Stomach (tissue), 9 donors: ENCODE results near the gene GPBP1L1. TPM values are rescaled to one million over a fixed set of nuclear protein-coding genes. Genes with fewer than 3 reads are reported as not detected.
"Not testable (repeated sequence)": the region's sequence is repeated elsewhere in the genome, so short reads cannot be mapped to it uniquely, and the experiment has no call there.

Experiments used
- DNase-seq, 2 donors: peaks; one replicate each; pipeline versions ENCODE4 v3.0.0 to v3.0.0-alpha.2; 2013 to 2019
- H3K27ac ChIP-seq, 5 donors: fragments of 200-600 bp in 4 of 5; sonication (generic) in 4 of 5; one replicate each; pipeline ENCODE4 v1.5.1; 2013 to 2019; ENCODE audit warnings: mild to moderate bottlenecking in 1 of 5, moderate library complexity in 1 of 5
- H3K27me3 ChIP-seq, 3 donors: fragments of 200-600 bp; sonication (generic); one replicate each; pipeline ENCODE4 v1.5.1; 2017 to 2019; ENCODE audit warnings: mixed run types in 1 of 3
- H3K36me3 ChIP-seq, 4 donors: fragments of 200-600 bp; sonication (generic); 1 replicate in 3 of 4; 2 replicates in 1 of 4; pipeline ENCODE4 v1.5.1; 2016 to 2019
- H3K4me1 ChIP-seq, 4 donors: fragments of 200-600 bp; sonication (generic); one replicate each; pipeline ENCODE4 v1.5.1; 2016 to 2019
- H3K4me3 ChIP-seq, 4 donors: fragments of 200-600 bp; sonication (generic) in 3 of 4; one replicate each; pipeline ENCODE4 v1.5.1; 2016 to 2019; ENCODE audit warnings: mild to moderate bottlenecking in 1 of 4
- H3K9me3 ChIP-seq, 4 donors: fragments of 200-600 bp; sonication (generic); one replicate each; pipeline ENCODE4 v1.5.1; 2016 to 2019
- CTCF ChIP-seq, 7 experiments: fragments of 450-650 bp in 4 of 7; fragments of 200-600 bp in 3 of 7; sonication (generic) in 3 of 7; IDR thresholded peaks; one replicate each; pipeline ENCODE4 v1.5.1; 2016 to 2019; ENCODE audit warnings: antibody characterized with exemption in 7 of 7, control low read depth in 2 of 7, mild to moderate bottlenecking in 1 of 7
- EP300 ChIP-seq: sonication (generic); formaldehyde crosslinking; IDR thresholded peaks from one replicate; pipeline ENCODE4 v1.6.1; 2017; ENCODE audit warnings: antibody characterized with exemption
- POLR2A ChIP-seq, 4 donors: fragments of 450-650 bp; IDR thresholded peaks; one replicate each; pipeline ENCODE4 v1.6.1; 2016; ENCODE audit warnings: antibody characterized with exemption in 4 of 4, control low read depth in 2 of 4, mild to moderate bottlenecking in 1 of 4, moderate library complexity in 1 of 4
- POLR2AphosphoS5 ChIP-seq, 3 donors: sonication (generic); formaldehyde crosslinking; IDR thresholded peaks; one replicate each; pipeline ENCODE4 v1.6.1; 2016; ENCODE audit warnings: antibody characterized with exemption in 3 of 3
- WGBS, 5 donors: extraction: QIAGEN DNeasy Blood & Tissue Kit in 3 of 5; methylation state at CpG; one replicate each; pipeline versions ENCODE4 v1.1.5 to v1.1.7; 2013 to 2018; 5-methylcytosine and 5-hydroxymethylcytosine counted together
- intact Hi-C: fragments of 100-400 bp; cut with DNase I; formaldehyde crosslinking; loops from one replicate; pipeline ENCODE4 v1.15.1; 2023; ENCODE audit warnings: low total_unique reads
- polyA plus RNA-seq, 3 donors: library from polyadenylated mRNA; stranded (reverse); fragments of 200-250 nt; gene quantifications; one replicate each; pipeline ENCODE4 v1.2.3, GENCODE V29; 2013
- total RNA-seq, 5 donors: library from RNA; depleted of rRNA; stranded (reverse); fragments of >200 nt; gene quantifications; one replicate each; pipeline versions ENCODE4 v1.1.0 to v1.2.3, GENCODE V29; 2014 to 2016
- donor health status: healthy with polysubstance abuse.
- donor health status: Bipolar disorder and iron deficiency.
- donor health status: healthy.

Gene GPBP1L1
- total and polyA plus RNA-seq, 8 donors = 40.1 to 346 (median 103) TPM

DNA sequence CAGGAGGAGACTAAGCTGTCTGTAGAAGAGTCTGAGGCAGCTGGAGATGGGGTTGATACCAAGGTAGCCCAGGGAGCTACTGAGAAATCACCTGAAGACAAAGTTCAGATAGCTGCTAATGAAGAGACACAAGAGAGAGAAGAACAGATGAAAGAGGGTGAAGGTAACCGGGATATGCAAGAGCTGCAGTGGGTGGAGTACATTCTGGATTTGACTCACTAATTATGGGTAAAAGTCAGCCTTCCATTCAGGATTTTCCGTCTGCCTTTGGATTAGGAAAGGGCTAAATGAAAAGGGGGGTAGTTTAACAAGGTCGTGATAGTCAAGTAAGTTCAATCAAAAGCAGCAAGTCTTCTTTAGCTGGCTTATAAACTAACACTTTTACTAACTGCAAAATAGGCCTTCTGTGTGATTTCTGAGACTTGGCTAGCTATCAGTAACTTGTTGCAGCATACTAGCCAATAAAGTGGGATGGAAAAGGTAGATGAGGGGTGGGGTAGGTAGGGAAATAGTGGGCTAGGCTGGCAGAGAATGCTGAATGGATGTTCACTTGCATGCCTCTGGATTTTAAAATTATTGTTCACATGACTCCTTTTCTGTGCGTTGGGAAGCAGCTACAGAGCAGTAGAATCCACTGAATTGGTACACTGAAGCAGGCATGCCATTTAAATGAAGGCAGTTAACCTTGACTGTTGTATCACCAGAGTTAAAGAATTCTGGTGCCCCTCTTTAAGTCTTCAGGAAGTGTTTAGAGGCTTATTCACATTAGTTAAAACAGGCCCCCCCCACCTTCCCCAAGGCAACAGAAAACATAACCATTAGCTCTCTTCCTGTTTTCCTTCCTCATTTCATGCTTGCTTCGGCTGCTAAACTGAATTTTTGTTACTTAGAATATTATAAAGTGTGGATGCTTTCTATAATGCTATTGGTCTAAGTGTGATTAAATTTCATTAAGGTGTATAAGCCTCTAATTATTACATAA lies 77.9 kb downstream of the GPBP1L1 start:
- Histone ChIP-seq H3K27me3 (no peaks in the 10 kb centered on the region), H3K27ac (peak overlapping the region in 2 of 5 donors; percentile 27 to 45), H3K4me1 (peaks cover 0 to 11% (median 0%) of the 10 kb centered on the region in 4 donors), H3K9me3 (no peaks in the 10 kb centered on the region), H3K36me3 (peaks cover 10 to 87% (median 81%) of the 10 kb centered on the region in 4 donors), H3K4me3 (no peak overlapping the region)
- 79 to 90% (median 82%) methylated on average over 5 of the region's 5 CpGs for WGBS, 5 donors
- TF ChIP-seq EP300 (no peak), POLR2A (IDR thresholded peaks at IDR 0.05) (no peak), CTCF (IDR thresholded peaks at IDR 0.05) (no peak), POLR2AphosphoS5 (IDR thresholded peaks at IDR 0.05) (no peak)
- intact Hi-C loops = no loop called here
- peak in 1 of 2 donors; percentile 21 for DNase-seq

- TF ChIP-seq POLR2A (IDR thresholded peaks at IDR 0.05) = no peak
- TF ChIP-seq POLR2AphosphoS5 (IDR thresholded peaks at IDR 0.05) = no peak
- TF ChIP-seq CTCF (IDR thresholded peaks at IDR 0.05) = no peak
- no peak for TF ChIP-seq EP300
- H3K27me3 ChIP-seq = no peaks in the 10 kb centered on the region
- no peak overlapping the region for H3K4me3 ChIP-seq
- no peak for DNase-seq
- WGBS, 5 donors = 69 to 85% (median 74%) methylated on average over 6 of the region's 6 CpGs
- H3K27ac ChIP-seq = peak overlapping the region in 2 of 5 donors; percentile 27 to 45
- H3K9me3 ChIP-seq = no peaks in the 10 kb centered on the region
- intact Hi-C loops = no loop called here
- H3K36me3 ChIP-seq = peaks cover 10 to 87% (median 81%) of the 10 kb centered on the region in 4 donors
- H3K4me1 ChIP-seq = peaks cover 0 to 11% (median 0%) of the 10 kb centered on the region in 4 donors
Measured at GRCh38 chr1:45607404-45608074, 78.8 kb downstream of the GPBP1L1 start.

- no peak for TF ChIP-seq CTCF (IDR thresholded peaks at IDR 0.05)
- TF ChIP-seq EP300 = no peak
- TF ChIP-seq POLR2A (IDR thresholded peaks at IDR 0.05) = no peak
- TF ChIP-seq POLR2AphosphoS5 (IDR thresholded peaks at IDR 0.05) = no peak
- peaks cover 0 to 15% (median 0%) of the 10 kb centered on the region in 4 donors for H3K4me1 ChIP-seq
- intact Hi-C loops = no loop called here
- no peaks in the 10 kb centered on the region for H3K9me3 ChIP-seq
- DNase-seq = no peak
- H3K36me3 ChIP-seq = peaks cover 7 to 71% (median 67%) of the 10 kb centered on the region in 4 donors
- H3K27me3 ChIP-seq = no peaks in the 10 kb centered on the region
- 93 to 100% (median 99%) methylated on average over 2 of the region's 2 CpGs for WGBS, 5 donors
- H3K4me3 ChIP-seq = no peak overlapping the region
- no peak overlapping the region for H3K27ac ChIP-seq
Measured at GRCh38 chr1:45604239-45604638, 82.1 kb downstream of the GPBP1L1 start.

DNA sequence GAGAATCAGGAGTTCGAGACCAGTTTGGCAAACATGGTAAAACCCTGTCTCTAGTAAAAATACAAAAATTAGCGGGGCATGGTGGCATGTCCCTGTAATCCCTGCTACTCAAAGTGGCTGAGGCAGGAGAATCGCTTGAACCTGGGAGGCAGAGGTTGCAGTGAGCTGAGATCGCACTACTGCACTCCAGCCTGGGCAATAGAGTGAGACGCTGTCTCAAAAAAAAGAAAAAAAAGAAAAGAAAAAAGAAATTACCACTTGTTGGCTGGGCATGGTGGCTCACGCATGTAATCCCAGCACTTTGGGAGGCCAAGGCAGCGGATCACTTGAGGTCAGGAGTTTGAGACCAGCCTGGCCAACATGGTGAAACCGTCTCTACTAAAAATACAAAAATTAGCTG lies 89.6 kb downstream of the GPBP1L1 start:
- DNase-seq, H3K27me3 ChIP-seq, intact Hi-C loops, H3K4me1 ChIP-seq, H3K9me3 ChIP-seq, H3K27ac ChIP-seq, H3K4me3 ChIP-seq: not testable (repeated sequence)
- peaks cover 13 to 60% (median 50%) of the 10 kb centered on the region in 4 donors for H3K36me3 ChIP-seq
- WGBS, 5 donors = 96 to 99% (median 97%) methylated on average over 8 of the region's 8 CpGs
